K562 (cell line): ENCODE results near the gene PBX1. TPM values are rescaled to one million over a fixed set of nuclear protein-coding genes. Genes with fewer than 3 reads are reported as not detected.

Experiments used
- ATAC-seq: fragments of 200-7000 bp; cut with Tn5 transposase; 3 replicates; pipeline ENCODE4 v1.9.1; 2020; ENCODE audit warnings: moderate library complexity
- BruUV-seq: library from RNA; stranded (reverse); fragments of 400-500 nt; replicated peaks from 2 replicates; lab custom pipeline; 2021; lab: Mats Ljungman, UMichigan
- CTCF ChIA-PET: fragments of 300-600 bp; formaldehyde crosslinking; extraction: SDS; loops from one replicate; lab custom pipeline; 2021; ENCODE audit warnings: low intra/inter-chr PET ratio; lab: Yijun Ruan, JAX
- POLR2A ChIA-PET: fragments of 300-600, 350-650 bp; sonication (Branson Sonifier 250); formaldehyde crosslinking; extraction: SDS; loops from one replicate; lab custom pipeline; 2021; ENCODE audit warnings: antibody characterized with exemption, inconsistent platforms; lab: Yijun Ruan, JAX
- DNase-seq, 4 experiments: peaks; one replicate each; pipeline versions ENCODE4 v3.0.0 to v3.0.0-alpha.2; 2011 to 2018; ENCODE audit warnings: low spot score in 3 of 4, mixed read lengths in 3 of 4; ENCODE audit errors: extremely low read depth in 1 of 4
- FAIRE-seq: peaks from 2 replicates; lab custom pipeline; 2011; peaks lifted over from hg19 to GRCh38; lab: Jason Lieb, UNC
- H2AFZ ChIP-seq: 2 replicates; pipeline ENCODE4 v1.6.0; 2011; ENCODE audit warnings: low read depth, low read length, control low read depth, inconsistent platforms
- H3K27ac ChIP-seq: fragments of 200-600 bp; 3 replicates; pipeline ENCODE4 v1.8.0; 2011; ENCODE audit warnings: low read depth, mild to moderate bottlenecking, control low read depth, inconsistent platforms, low read length, moderate library complexity, mixed read lengths; ENCODE audit errors: extremely low read depth
- H3K27me3 ChIP-seq, 2 experiments: fragments of 300-600 bp in 1 of 2; 2 replicates in 1 of 2; 3 replicates in 1 of 2; pipeline versions ENCODE4 v1.6.0 to v1.8.0; 2011; ENCODE audit warnings: inconsistent platforms in 2 of 2, low read length in 2 of 2, mild to moderate bottlenecking in 1 of 2, mixed read lengths in 1 of 2, moderate library complexity in 1 of 2; ENCODE audit not compliant: control insufficient read depth in 2 of 2, insufficient read depth in 2 of 2
- H3K36me3 ChIP-seq: fragments of 300-600 bp; 3 replicates; pipeline ENCODE4 v1.8.0; 2011; ENCODE audit warnings: mild to moderate bottlenecking, low read length, inconsistent platforms; ENCODE audit not compliant: control insufficient read depth, insufficient read depth
- H3K4me1 ChIP-seq, 2 experiments: fragments of 200-600 bp in 1 of 2; replicated peaks in 1 of 2; 2 replicates in 1 of 2; 3 replicates in 1 of 2; pipeline versions ENCODE4 v1.5.1 to v1.8.0; 2011; ENCODE audit warnings: inconsistent platforms in 2 of 2, low read length in 2 of 2, mild to moderate bottlenecking in 1 of 2, mixed read lengths in 1 of 2, moderate library complexity in 1 of 2; ENCODE audit not compliant: control insufficient read depth in 2 of 2, insufficient read depth in 2 of 2
- H3K4me2 ChIP-seq: 2 replicates; pipeline ENCODE4 v1.6.1; 2011; ENCODE audit warnings: low read length, control low read depth, inconsistent platforms, mixed read lengths; ENCODE audit not compliant: insufficient read depth
- H3K4me3 ChIP-seq: fragments of 200-600 bp; sonication (generic), shearing (Covaris generic); 2 replicates; pipeline ENCODE4 v1.5.1; 2016; ENCODE audit warnings: control low read depth, inconsistent platforms
- H3K79me2 ChIP-seq: fragments of 200-600 bp; 3 replicates; pipeline ENCODE4 v1.8.0; 2011; ENCODE audit warnings: low read length, inconsistent platforms; ENCODE audit not compliant: control insufficient read depth, insufficient read depth
- H3K9ac ChIP-seq, 2 experiments: 2 replicates each; pipeline versions ENCODE4 v1.6.0 to v1.6.1; 2011; ENCODE audit warnings: low read depth in 2 of 2, low read length in 2 of 2, control low read depth in 1 of 2, inconsistent platforms in 1 of 2, mild to moderate bottlenecking in 1 of 2, mixed read lengths in 1 of 2; ENCODE audit not compliant: insufficient read depth in 1 of 2
- H3K9me1 ChIP-seq: one replicate; pipeline ENCODE4 v1.6.0; 2011; ENCODE audit warnings: inconsistent platforms, mild to moderate bottlenecking, low read length, moderate library complexity; ENCODE audit not compliant: control insufficient read depth, insufficient read depth
- H3K9me3 ChIP-seq: replicated peaks from 2 replicates; pipeline ENCODE4 v1.5.1; 2011; ENCODE audit warnings: low read depth, low read length, inconsistent platforms; ENCODE audit not compliant: control insufficient read depth, insufficient read depth
- H4K20me1 ChIP-seq: replicated peaks from 2 replicates; pipeline ENCODE4 v1.6.1; 2011; ENCODE audit warnings: low read length, inconsistent platforms, mixed read lengths; ENCODE audit not compliant: control insufficient read depth, insufficient read depth
- BACH1 ChIP-seq: fragments of 200-800 bp; sonication (Bioruptor generic); IDR thresholded peaks from 2 replicates; pipeline ENCODE4 v1.6.1; 2016; ENCODE audit warnings: missing genetic modification characterization, missing compliant biosample characterization
- DIDO1 ChIP-seq: fragments of 450-650 bp; IDR thresholded peaks from 2 replicates; pipeline ENCODE4 v1.6.1; 2016; ENCODE audit warnings: low read depth, missing biosample characterization, missing genetic modification characterization
- HDGF ChIP-seq: fragments of 450-650 bp; IDR thresholded peaks from 2 replicates; pipeline ENCODE4 v1.6.1; 2016
- MAFF ChIP-seq: IDR thresholded peaks from 2 replicates; pipeline ENCODE4 v1.6.1; 2012; ENCODE audit warnings: low read length, improper control_type of control experiment
- NELFE ChIP-seq: IDR thresholded peaks from 2 replicates; pipeline ENCODE4 v1.6.1; 2011; ENCODE audit warnings: mild to moderate bottlenecking; ENCODE audit not compliant: insufficient read depth, insufficient read length
- TFE3 ChIP-seq: fragments of 450-650 bp; formaldehyde crosslinking; IDR thresholded peaks from 2 replicates; pipeline ENCODE4 v1.4.0; 2020; ENCODE audit warnings: mild to moderate bottlenecking, mixed read lengths
- WGBS: fragments of 100-300 bp; shearing (Covaris generic); methylation state at CpG from one replicate; pipeline ENCODE4 v1.1.6; 2016; ENCODE audit warnings: low coverage, mixed read lengths; ENCODE audit not compliant: insufficient coverage; ENCODE audit errors: missing lambda C conversion rate; 5-methylcytosine and 5-hydroxymethylcytosine counted together
- in situ Hi-C: fragments of 300-500 bp; cut with MboI; formaldehyde crosslinking; loops from 4 replicates; pipeline ENCODE4 v1.15.0; 2018; ENCODE audit warnings: inconsistent platforms, mixed read lengths
- intact Hi-C: fragments of 100-400 bp; cut with micrococcal nuclease; formaldehyde crosslinking; loops from 2 replicates; pipeline ENCODE4 v1.14.2; 2022
- polyA plus RNA-seq, 8 experiments: library from polyadenylated mRNA; depleted of rRNA in 4 of 8; stranded (reverse) in 5 of 8; unstranded in 3 of 8; fragments of >200 nt; fragmentation: Nextera tagmentation in 2 of 8; fragmentation: Illumina TruSeq in 1 of 8; extraction: Ambion mirVana in 2 of 8; extraction: Trizol in 1 of 8; gene quantifications; 2 replicates each; pipeline versions ENCODE4 v1.2.1 to v1.2.3, GENCODE V29; 2011 to 2014; ENCODE audit warnings: inconsistent platforms in 1 of 8, missing spikeins in 1 of 8
- total RNA-seq, 7 experiments: library from RNA; depleted of rRNA in 6 of 7; stranded (reverse); fragments of >200 nt in 6 of 7; fragmentation: Illumina TruSeq in 2 of 7; extraction: Trizol in 2 of 7; gene quantifications; 2 replicates each; pipeline versions ENCODE4 v1.2.1 to v1.2.3, GENCODE V29; 2011 to 2021; ENCODE audit warnings: low replicate concordance in 1 of 7

PBX1 gene
- total and polyA plus RNA-seq, 9 of the 15 experiments (the other 6 are each of a cell fraction or from before 2014, with no cell fraction given) = 0.03 to 0.62 (median 0.17) TPM

DNA sequence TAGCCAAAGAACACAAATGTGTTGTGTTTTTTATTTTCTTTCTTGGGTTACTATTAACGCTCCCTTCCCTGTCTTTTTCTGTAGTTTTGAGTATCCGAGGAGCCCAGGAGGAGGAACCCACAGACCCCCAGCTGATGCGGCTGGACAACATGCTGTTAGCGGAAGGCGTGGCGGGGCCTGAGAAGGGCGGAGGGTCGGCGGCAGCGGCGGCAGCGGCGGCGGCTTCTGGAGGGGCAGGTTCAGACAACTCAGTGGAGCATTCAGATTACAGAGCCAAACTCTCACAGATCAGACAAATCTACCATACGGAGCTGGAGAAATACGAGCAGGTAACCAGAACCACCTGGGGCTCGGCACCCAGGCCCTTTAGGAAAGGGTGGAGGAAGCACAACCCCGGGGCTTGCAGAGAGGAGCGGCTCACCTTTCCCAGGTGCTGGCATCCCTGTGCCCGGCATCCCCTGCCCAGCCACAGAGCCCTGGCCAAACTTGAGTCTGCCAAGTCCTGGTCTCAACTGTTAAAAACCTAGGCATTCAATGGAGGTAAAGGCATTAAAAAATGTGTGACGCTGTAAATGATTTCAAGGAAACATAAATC is 233.5 kb downstream of the PBX1 start:
- Histone ChIP-seq H3K27ac (no peak overlapping the region), H3K4me2 (no peak overlapping the region), H3K9me1 (no peaks in the 10 kb centered on the region), H3K9me3 (no peaks in the 10 kb centered on the region), H3K27me3 (peaks cover 5 to 22% of the 10 kb centered on the region in 2 experiments; a peak in 4 of 5 replicates), H3K4me1 (peaks cover 0 to 5% of the 10 kb centered on the region in 2 experiments; a peak in 1 of 5 replicates), H3K36me3 (no peaks in the 10 kb centered on the region), H3K4me3 (no peak overlapping the region), H3K79me2 (no peaks in the 10 kb centered on the region), H3K9ac (no peak overlapping the region), H2AFZ (no peak overlapping the region), H4K20me1 (no peaks in the 10 kb centered on the region)
- DNase-seq = no peak
- BruUV-seq = no TSS peak
- intact Hi-C loops (no loop called here), in situ Hi-C loops (no loop called here)
- no peak for ATAC-seq
- POLR2A ChIA-PET = interaction anchor here (0.6 kb wide), 1 partner anchor 11 kb away, joined by 4 read pairs; no protein-coding TSS in a partner anchor
- CTCF ChIA-PET = no interaction called here
- TF ChIP-seq MAFF (no peak), HDGF (no peak), DIDO1 (no peak), TFE3 (no peak), NELFE (no peak), BACH1 (no peak)
- WGBS = 3% methylated on average over 21 of the region's 21 CpGs
- FAIRE-seq = no peak
